Ectodermal cell (in vitro differentiated cells): ENCODE measurements around the gene CD81.

Experiments
- H3K27ac ChIP-seq: 2 replicates; pipeline ENCODE4 v1.7.0; 2013; ENCODE audit warnings: mild to moderate bottlenecking, low read depth, low read length; ENCODE audit not compliant: insufficient read depth, poor library complexity, severe bottlenecking
- H3K27me3 ChIP-seq: 2 replicates; pipeline ENCODE4 v1.7.0; 2013; ENCODE audit warnings: mild to moderate bottlenecking, low read length; ENCODE audit not compliant: insufficient read depth, control insufficient read depth, poor library complexity, severe bottlenecking
- H3K36me3 ChIP-seq: one replicate; pipeline ENCODE4 v1.7.0; 2013; ENCODE audit warnings: low read length; ENCODE audit not compliant: control insufficient read depth, insufficient read depth
- H3K4me1 ChIP-seq: one replicate; pipeline ENCODE4 v1.7.0; 2013; ENCODE audit warnings: low read length; ENCODE audit not compliant: control insufficient read depth, insufficient read depth
- H3K4me3 ChIP-seq: 2 replicates; pipeline ENCODE4 v1.7.0; 2013; ENCODE audit warnings: low read depth, low read length, control low read depth; ENCODE audit not compliant: insufficient read depth
- H3K9me3 ChIP-seq: 2 replicates; pipeline ENCODE4 v1.7.0; 2013; ENCODE audit warnings: mild to moderate bottlenecking, low read length, moderate library complexity; ENCODE audit not compliant: control insufficient read depth
- WGBS, 2 experiments: methylation state at CpG; one replicate each; pipeline ENCODE4 v1.1.7; 2013; ENCODE audit warnings: missing lambda C conversion rate in 2 of 2; 5-methylcytosine and 5-hydroxymethylcytosine counted together

CD81 gene

DNA sequence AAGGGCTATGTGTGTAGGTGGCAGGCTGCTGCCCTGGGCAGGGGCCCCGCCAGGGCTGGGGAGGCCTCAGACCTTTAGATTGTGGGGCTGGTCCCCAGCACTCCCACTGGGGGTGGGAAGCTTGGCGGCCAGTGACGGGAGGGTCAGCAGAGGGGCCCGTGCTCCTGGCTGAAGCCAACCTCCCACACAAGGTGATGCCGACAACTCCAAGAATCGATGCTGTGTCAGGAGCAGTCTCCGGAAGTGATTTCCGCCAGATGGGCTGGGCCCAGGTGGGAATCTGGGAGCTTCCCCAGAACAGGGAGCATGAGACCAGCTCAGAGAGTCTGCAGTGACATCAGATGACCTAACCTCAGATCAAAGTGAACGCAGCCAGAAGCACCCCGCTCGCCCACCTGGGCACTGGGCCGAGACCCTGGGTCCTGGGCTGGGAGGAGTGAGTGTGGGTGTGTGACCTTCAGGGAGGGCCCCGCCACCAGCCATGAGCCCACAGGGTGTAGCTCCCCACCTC is 59.5 kb downstream of the CD81 start:
- no peak overlapping the region for H3K4me3 ChIP-seq

DNA sequence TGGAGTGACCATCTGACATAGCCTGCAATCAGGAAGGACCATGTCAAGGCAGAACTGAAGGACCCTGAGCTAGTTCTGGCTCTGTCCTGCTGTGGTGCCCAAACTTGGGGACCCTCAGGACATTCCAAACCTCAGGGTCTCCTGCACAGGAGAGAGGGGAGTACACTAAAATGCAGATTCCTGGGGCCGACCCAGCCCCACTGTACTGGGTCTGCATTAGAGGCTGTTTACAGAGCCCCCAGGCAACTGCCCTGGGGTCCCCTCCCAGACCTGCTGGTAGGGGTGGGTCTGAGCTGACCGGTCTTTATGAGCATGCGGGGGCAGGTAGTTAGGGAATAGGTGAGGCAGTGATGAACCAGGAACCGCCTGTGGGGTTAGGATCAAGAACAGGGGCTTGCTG is 60.4 kb downstream of the CD81 start:
- Histone ChIP-seq H3K27me3 (peaks cover 46% of the 10 kb centered on the region), H3K4me3 (no peak overlapping the region), H3K36me3 (no peaks in the 10 kb centered on the region), H3K4me1 (no peaks in the 10 kb centered on the region), H3K27ac (no peak overlapping the region), H3K9me3 (no peaks in the 10 kb centered on the region)
- whole genome bisulfite sequencing, 2 experiments = 85 to 87% methylated on average over 4 of the region's 4 CpGs

More for the DNA sequence above, 59.5 kb downstream of the CD81 start:
- H3K27ac ChIP-seq = no peak overlapping the region
- WGBS, 2 experiments = 91 to 93% methylated on average over 12 to 13 of the region's 13 CpGs
- no peaks in the 10 kb centered on the region for H3K36me3 ChIP-seq
- H3K9me3 ChIP-seq = no peaks in the 10 kb centered on the region
- H3K27me3 ChIP-seq = peaks cover 37% of the 10 kb centered on the region
- H3K4me1 ChIP-seq = no peaks in the 10 kb centered on the region

DNA sequence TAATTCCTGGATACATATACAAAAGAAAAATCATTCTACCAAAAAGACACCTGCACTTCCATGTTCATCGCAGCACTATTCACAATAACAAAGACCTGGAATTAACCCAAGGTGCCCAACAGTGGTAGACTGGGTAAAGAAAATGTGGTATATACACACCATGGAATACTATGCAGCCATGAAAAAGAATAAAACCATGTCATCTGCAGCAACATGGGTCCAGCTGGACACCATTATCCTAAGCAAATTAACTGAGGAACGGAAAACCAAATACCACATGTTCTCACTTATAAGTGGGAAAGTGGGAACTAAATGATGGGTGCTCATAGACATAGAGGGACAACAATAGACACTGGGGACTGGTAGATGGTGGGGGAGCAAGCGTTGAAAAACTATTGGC is 62.7 kb downstream of the CD81 start:
- no peaks in the 10 kb centered on the region for H3K9me3 ChIP-seq
- no peak overlapping the region for H3K27ac ChIP-seq
- H3K27me3 ChIP-seq = peaks cover 65% of the 10 kb centered on the region
- no peaks in the 10 kb centered on the region for H3K36me3 ChIP-seq
- H3K4me3 ChIP-seq = no peak overlapping the region
- H3K4me1 ChIP-seq = no peaks in the 10 kb centered on the region
- 96 to 100% methylated on average over 1 to 3 of the region's 3 CpGs for WGBS, 2 experiments

DNA sequence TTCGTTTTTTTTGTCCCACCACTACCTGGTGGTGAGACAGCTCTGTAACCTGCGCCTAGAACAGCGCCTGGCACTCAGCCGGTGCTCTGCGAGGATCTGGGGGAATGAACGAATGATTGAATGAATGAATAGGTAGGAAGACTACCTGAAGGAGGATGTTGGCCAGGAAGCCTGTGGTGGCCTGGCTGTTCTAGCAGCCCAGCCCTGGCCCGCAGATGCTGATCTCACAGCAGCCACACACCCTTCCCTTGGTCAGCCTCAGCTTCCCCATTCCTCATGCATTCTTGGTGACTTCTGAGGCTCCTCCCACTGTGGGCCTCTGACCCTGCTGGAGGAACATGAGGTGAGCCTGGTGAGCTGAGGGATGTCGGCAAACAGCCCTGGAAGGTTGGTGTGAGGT is 63.5 kb downstream of the CD81 start:
- Histone ChIP-seq H3K4me1 (no peaks in the 10 kb centered on the region), H3K9me3 (no peaks in the 10 kb centered on the region), H3K27ac (no peak overlapping the region), H3K4me3 (no peak overlapping the region), H3K27me3 (peaks cover 73% of the 10 kb centered on the region), H3K36me3 (no peaks in the 10 kb centered on the region)
- 83 to 84% methylated on average over 8 of the region's 8 CpGs for WGBS, 2 experiments

DNA sequence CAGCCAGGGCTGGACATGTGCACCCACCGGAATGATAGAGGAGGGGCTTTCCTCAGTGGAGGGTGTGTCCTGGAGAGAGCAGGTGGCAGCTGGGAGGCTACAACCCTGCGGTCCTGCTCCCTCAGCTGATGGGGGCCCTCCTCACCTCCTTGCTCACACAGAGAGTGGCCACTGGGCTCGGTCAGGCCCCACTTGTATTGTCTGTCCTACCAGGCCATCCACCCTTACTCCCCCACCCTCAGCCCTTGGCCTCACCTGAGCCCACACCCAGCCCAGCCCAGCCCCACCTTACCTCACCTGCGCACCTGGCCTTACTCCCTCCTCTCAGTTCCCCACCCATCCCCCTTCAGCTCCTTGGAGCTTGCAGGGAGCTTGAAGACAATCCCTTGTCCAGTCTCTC is 64.1 kb downstream of the CD81 start:
- 83 to 84% methylated on average over 4 of the region's 4 CpGs for WGBS, 2 experiments
- H3K4me3 ChIP-seq = no peak overlapping the region
- no peaks in the 10 kb centered on the region for H3K36me3 ChIP-seq
- no peaks in the 10 kb centered on the region for H3K4me1 ChIP-seq
- peaks cover 79% of the 10 kb centered on the region for H3K27me3 ChIP-seq
- no peak overlapping the region for H3K27ac ChIP-seq
- H3K9me3 ChIP-seq = no peaks in the 10 kb centered on the region

DNA sequence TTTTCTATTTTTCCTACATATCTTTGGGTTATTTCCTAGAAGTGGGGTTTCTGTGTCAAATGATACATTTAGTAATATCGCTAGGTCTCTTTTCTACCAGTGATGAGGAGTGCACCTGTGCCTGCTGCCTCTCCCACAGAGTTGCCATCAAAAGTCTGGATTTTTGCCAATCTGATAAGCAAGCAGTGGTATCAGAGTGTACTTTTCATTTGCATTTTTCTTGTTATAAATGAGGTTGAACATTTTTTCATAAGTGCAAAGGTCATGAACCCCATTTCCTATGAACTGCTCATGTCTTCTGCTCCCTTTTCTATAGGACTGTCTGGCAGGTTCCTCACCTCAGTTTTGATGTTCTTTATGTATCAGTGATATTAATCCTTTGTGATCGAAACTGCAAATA is 65.5 kb downstream of the CD81 start:
- Histone ChIP-seq H3K9me3 (no peaks in the 10 kb centered on the region), H3K27ac (no peak overlapping the region), H3K27me3 (peaks cover 91% of the 10 kb centered on the region), H3K36me3 (no peaks in the 10 kb centered on the region), H3K4me3 (no peak overlapping the region), H3K4me1 (no peaks in the 10 kb centered on the region)
- WGBS, 2 experiments = 98 to 100% methylated on average over 1 to 2 of the region's 2 CpGs

DNA sequence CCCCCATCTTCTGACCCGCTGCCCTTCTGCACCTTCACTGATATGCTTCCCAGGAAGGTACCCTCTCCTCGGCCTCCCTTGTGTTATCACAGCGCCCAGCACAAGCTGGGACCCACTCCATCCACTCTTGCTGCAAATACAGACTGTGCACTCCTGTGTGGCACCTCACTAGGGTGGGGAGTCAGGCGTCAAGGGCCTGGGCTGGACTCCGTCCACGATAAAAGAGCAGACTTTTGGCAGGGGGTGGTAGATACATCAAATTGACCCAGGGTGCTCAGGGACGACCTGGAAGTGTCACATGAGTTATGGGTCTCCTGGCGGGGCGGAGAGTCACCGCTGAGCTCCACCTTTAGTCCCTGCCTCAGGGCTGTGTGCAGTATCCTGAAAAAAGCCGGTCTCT is 66.3 kb downstream of the CD81 start:
- Histone ChIP-seq H3K36me3 (no peaks in the 10 kb centered on the region), H3K4me1 (no peaks in the 10 kb centered on the region), H3K9me3 (no peaks in the 10 kb centered on the region), H3K27ac (no peak overlapping the region), H3K27me3 (peaks cover 92% of the 10 kb centered on the region), H3K4me3 (no peak overlapping the region)
- WGBS, 2 experiments = 69 to 72% methylated on average over 11 of the region's 11 CpGs

DNA sequence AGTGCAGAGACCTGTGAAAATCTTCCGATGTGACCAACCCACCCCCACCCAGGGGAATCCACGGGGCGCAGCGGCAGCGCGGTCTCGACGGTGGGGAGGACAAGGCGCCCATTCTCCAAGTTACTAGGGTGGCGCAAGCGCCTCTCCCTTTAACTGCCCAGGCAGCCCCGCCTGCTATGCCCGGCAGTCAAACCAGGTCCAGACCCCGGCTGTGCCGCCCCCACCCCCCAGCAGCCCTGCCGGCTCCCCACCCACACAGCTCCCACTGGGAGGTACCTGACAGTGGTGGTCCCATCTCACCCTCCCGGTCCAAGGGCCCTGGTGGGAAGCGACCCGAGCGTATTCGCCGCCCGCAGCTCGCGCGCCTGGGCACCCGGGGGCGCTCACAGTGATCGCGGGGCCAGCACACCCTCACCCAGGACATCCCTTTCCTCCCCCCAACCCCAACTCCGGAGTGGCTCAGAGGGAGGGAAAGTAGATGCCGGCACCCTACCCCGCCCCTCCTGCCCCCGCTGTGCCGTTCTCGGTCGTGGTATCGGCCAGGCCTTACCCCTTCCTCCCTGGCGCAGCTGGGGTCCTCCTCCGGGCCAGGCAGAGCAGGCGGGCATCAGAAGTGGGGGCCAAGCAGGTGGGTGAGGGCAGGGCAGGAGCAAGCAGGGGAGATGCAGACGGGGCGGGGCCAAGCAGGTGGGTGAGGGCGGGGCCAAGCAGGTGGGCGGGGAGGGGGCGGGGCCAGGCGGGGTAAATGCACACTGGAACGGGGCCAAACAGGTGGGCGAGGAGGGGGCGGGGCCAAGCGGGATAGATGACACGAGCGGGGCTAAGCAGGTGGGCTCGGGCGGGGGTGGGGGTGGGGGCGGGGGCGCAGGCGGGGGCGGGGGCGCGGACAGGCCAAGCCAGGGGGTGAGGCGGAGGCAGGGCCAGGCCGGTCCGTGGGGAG is 67.0 kb downstream of the CD81 start, which contains the start of gene TRPM5:
Gene TRPM5, minus strand, starts transcription at position 634 of the 940 bp plus-strand sequence. CDS start 21,478 bp downstream, outside the sequence.
- no peaks in the 10 kb centered on the region for H3K9me3 ChIP-seq
- H3K36me3 ChIP-seq = no peaks in the 10 kb centered on the region
- H3K4me3 ChIP-seq = peak within 1 kb of the TSS; percentile 22
- H3K4me1 ChIP-seq = no peaks in the 10 kb centered on the region
- H3K27ac ChIP-seq = no peak within 1 kb of the TSS
- WGBS, 2 experiments = 20 to 24% methylated on average over 52 to 64 of the region's 64 CpGs
- peaks cover 94% of the 10 kb centered on the region for H3K27me3 ChIP-seq

DNA sequence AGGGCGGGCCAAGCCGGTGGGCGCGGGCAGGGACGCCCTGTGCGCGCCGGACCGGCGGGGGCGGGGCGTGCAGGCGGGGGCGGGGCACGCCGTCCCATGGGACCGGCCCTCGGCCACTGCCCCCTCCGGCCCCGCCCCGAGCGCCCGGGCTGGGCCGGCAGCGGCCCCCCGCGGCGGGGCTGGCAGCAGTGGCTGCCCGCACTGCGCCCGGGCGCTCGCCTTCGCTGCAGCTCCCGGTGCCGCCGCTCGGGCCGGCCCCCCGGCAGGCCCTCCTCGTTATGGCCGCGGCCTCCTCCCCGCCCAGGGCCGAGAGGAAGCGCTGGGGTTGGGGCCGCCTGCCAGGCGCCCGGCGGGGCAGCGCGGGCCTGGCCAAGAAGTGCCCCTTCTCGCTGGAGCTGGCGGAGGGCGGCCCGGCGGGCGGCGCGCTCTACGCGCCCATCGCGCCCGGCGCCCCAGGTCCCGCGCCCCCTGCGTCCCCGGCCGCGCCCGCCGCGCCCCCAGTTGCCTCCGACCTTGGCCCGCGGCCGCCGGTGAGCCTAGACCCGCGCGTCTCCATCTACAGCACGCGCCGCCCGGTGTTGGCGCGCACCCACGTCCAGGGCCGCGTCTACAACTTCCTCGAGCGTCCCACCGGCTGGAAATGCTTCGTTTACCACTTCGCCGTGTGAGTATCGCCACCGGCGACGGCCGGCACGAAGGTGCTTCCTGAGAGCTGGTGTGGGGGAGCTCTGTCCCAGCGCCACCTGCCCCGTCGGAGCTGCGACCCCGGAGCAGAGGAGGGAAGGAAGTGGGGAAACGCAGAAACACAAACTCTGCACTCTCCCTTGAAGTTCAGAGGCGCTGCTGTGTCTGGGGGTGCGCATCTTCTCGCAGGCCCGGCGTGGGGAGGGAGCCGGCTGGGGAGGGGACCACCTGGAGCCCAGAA is 68.0 kb downstream of the CD81 start, which contains the start of gene KCNQ1:
Gene KCNQ1, plus strand, starts transcription at position 188 of the 925 bp plus-strand sequence. Its CDS starts 91 bp downstream, at position 279.
- Histone ChIP-seq H3K9me3 (no peaks in the 10 kb centered on the region), H3K4me1 (no peaks in the 10 kb centered on the region), H3K4me3 (peak within 1 kb of the TSS; percentile 22), H3K36me3 (no peaks in the 10 kb centered on the region), H3K27me3 (peaks cover 95% of the 10 kb centered on the region), H3K27ac (no peak within 1 kb of the TSS)
- 4% methylated on average over 116 of the region's 116 CpGs for WGBS, 2 experiments
